SK-N-SH (cell line): ENCODE data around the gene ARPC5L. TPM values are rescaled to one million over a fixed set of nuclear protein-coding genes. Genes with fewer than 3 reads are reported as not detected.

Source experiments
- CTCF ChIA-PET: fragments of 300-600, 350-600 bp; formaldehyde crosslinking; extraction: SDS; loops from one replicate; lab custom pipeline; 2021; lab: Yijun Ruan, JAX
- POLR2A ChIA-PET: fragments of 350-600 bp; sonication (Branson Sonifier 250); formaldehyde crosslinking; extraction: SDS; loops from one replicate; lab custom pipeline; 2020; ENCODE audit warnings: antibody characterized with exemption, inconsistent platforms; lab: Yijun Ruan, JAX
- DNase-seq: peaks from one replicate; pipeline ENCODE4 v3.0.0; 2012
- H2AFZ ChIP-seq: fragments of 200-600 bp; sonication (generic); 2 replicates; pipeline ENCODE4 v1.8.1; 2016; ENCODE audit warnings: antibody characterized with exemption, mild to moderate bottlenecking, low read depth
- H3F3A ChIP-seq: fragments of 200-600 bp; sonication (generic); replicated peaks from 2 replicates; pipeline ENCODE3; 2016; ENCODE audit warnings: antibody characterized with exemption, mild to moderate bottlenecking; ENCODE audit not compliant: insufficient read depth
- H3K27ac ChIP-seq, 2 experiments: fragments of 200-500 bp in 1 of 2; fragments of 200-600 bp in 1 of 2; sonication (Bioruptor generic) in 1 of 2; sonication (generic), shearing (Covaris generic) in 1 of 2; 2 replicates each; pipeline versions ENCODE4 v1.5.1 to v1.6.1; 2014 to 2016; ENCODE audit warnings: low read depth in 2 of 2, inconsistent platforms in 1 of 2, low read length in 1 of 2, mild to moderate bottlenecking in 1 of 2, mixed read lengths in 1 of 2
- H3K27me3 ChIP-seq: fragments of 200-600 bp; sonication (generic), shearing (Covaris generic); 2 replicates; pipeline ENCODE4 v1.6.1; 2016; ENCODE audit warnings: mixed run types; ENCODE audit not compliant: insufficient read depth
- H3K36me3 ChIP-seq, 2 experiments: fragments of 200-500 bp in 1 of 2; fragments of 200-600 bp in 1 of 2; sonication (Bioruptor generic) in 1 of 2; sonication (generic) in 1 of 2; replicated peaks in 1 of 2; 2 replicates each; pipeline versions ENCODE3 to v1.5.1; 2014 to 2016; ENCODE audit warnings: low read length in 1 of 2, mild to moderate bottlenecking in 1 of 2; ENCODE audit not compliant: insufficient read depth in 2 of 2, control insufficient read depth in 1 of 2
- H3K4me1 ChIP-seq, 2 experiments: fragments of 200-500 bp in 1 of 2; fragments of 200-600 bp in 1 of 2; sonication (Bioruptor generic) in 1 of 2; sonication (generic), shearing (Covaris generic) in 1 of 2; 2 replicates each; pipeline versions ENCODE4 v1.5.1 to v1.6.1; 2014 to 2016; ENCODE audit warnings: low read depth in 1 of 2, low read length in 1 of 2, mixed run types in 1 of 2; ENCODE audit not compliant: insufficient read depth in 2 of 2, control insufficient read depth in 1 of 2
- H3K4me2 ChIP-seq: fragments of 200-600 bp; sonication (generic), shearing (Covaris generic); 2 replicates; pipeline ENCODE4 v1.6.1; 2017; ENCODE audit warnings: mixed run types
- H3K4me3 ChIP-seq, 2 experiments: fragments of 200-500 bp in 1 of 2; fragments of 200-600 bp in 1 of 2; sonication (Bioruptor generic) in 1 of 2; sonication (generic), shearing (Covaris generic) in 1 of 2; 2 replicates each; pipeline versions ENCODE4 v1.5.1 to v1.8.1; 2014 to 2016; ENCODE audit warnings: low read depth in 2 of 2, inconsistent platforms in 1 of 2, low read length in 1 of 2, mild to moderate bottlenecking in 1 of 2, mixed read lengths in 1 of 2, moderate library complexity in 1 of 2
- H3K79me2 ChIP-seq: fragments of 200-600 bp; sonication (generic); 2 replicates; pipeline ENCODE4 v1.8.1; 2017; ENCODE audit warnings: mild to moderate bottlenecking; ENCODE audit not compliant: insufficient read depth
- H3K9ac ChIP-seq: fragments of 200-600 bp; sonication (generic); 2 replicates; pipeline ENCODE4 v1.6.1; 2017; ENCODE audit warnings: mixed run types
- H3K9me2 ChIP-seq: fragments of 200-600 bp; sonication (generic); 2 replicates; pipeline ENCODE4 v1.6.1; 2017; ENCODE audit warnings: mixed run types
- H3K9me3 ChIP-seq: fragments of 200-600 bp; sonication (generic); 2 replicates; pipeline ENCODE4 v1.6.1; 2017; ENCODE audit warnings: mixed run types, mild to moderate bottlenecking, moderate library complexity
- H4K20me1 ChIP-seq: fragments of 200-600 bp; sonication (generic); 2 replicates; pipeline ENCODE4 v1.6.1; 2017; ENCODE audit warnings: mild to moderate bottlenecking, mixed run types; ENCODE audit not compliant: insufficient read depth
- CHD2 ChIP-seq: fragments of 150-350 bp; IDR thresholded peaks from 2 replicates; pipeline ENCODE4 v1.6.1; 2018; ENCODE audit warnings: low read length; ENCODE audit not compliant: partially characterized antibody
- EP300 ChIP-seq, 2 experiments: IDR thresholded peaks; 2 replicates each; pipeline versions ENCODE4 v1.4.0 to v1.6.1; 2012; ENCODE audit warnings: borderline replicate concordance in 1 of 2, low read depth in 1 of 2, low read length in 1 of 2
- EZH2phosphoT487 ChIP-seq: fragments of 200-600 bp; sonication (generic); IDR thresholded peaks from 2 replicates; pipeline ENCODE4 v1.6.1; 2017; ENCODE audit warnings: low read depth, mixed run types, mild to moderate bottlenecking, antibody characterized with exemption, moderate library complexity, borderline replicate concordance
- FOSL2 ChIP-seq: IDR thresholded peaks from 2 replicates; pipeline ENCODE4 v1.4.0; 2012; ENCODE audit warnings: low read depth, mild to moderate bottlenecking, moderate library complexity, borderline replicate concordance
- FOXJ3 ChIP-seq: sonication (generic); formaldehyde crosslinking; IDR thresholded peaks from 2 replicates; pipeline ENCODE4 v1.5.1; 2020; ENCODE audit warnings: mild to moderate bottlenecking, missing genetic modification reagents
- GABPA ChIP-seq: IDR thresholded peaks from 2 replicates; pipeline ENCODE4 v1.4.0; 2012; ENCODE audit warnings: low read depth, mild to moderate bottlenecking
- GATA2 ChIP-seq: sonication (generic); formaldehyde crosslinking; IDR thresholded peaks from 2 replicates; pipeline ENCODE4 v1.5.0; 2020; ENCODE audit warnings: mild to moderate bottlenecking, missing genetic modification reagents
- JUND ChIP-seq: IDR thresholded peaks from 2 replicates; pipeline ENCODE4 v1.4.0; 2012
- NFIC ChIP-seq: IDR thresholded peaks from 2 replicates; pipeline ENCODE4 v1.4.0; 2012; ENCODE audit warnings: borderline replicate concordance
- POLR2AphosphoS5 ChIP-seq: IDR thresholded peaks from 2 replicates; pipeline ENCODE4 v1.6.1; 2012; ENCODE audit warnings: low read depth, low read length
- RAD21 ChIP-seq: IDR thresholded peaks from 2 replicates; pipeline ENCODE4 v1.6.1; 2012; ENCODE audit warnings: mild to moderate bottlenecking, low read length
- REST ChIP-seq: IDR thresholded peaks from 2 replicates; pipeline ENCODE4 v1.6.1; 2012; ENCODE audit warnings: mild to moderate bottlenecking, low read depth, low read length, moderate library complexity
- RXRA ChIP-seq: IDR thresholded peaks from 2 replicates; pipeline ENCODE4 v1.4.0; 2012; ENCODE audit warnings: low read depth, mild to moderate bottlenecking, borderline replicate concordance
- SMC3 ChIP-seq: IDR thresholded peaks from 2 replicates; pipeline ENCODE4 v1.6.1; 2012; ENCODE audit warnings: low read depth, low read length, improper control_type of control experiment
- TAF1 ChIP-seq: IDR thresholded peaks from 2 replicates; pipeline ENCODE4 v1.6.1; 2012; ENCODE audit warnings: low read depth, mild to moderate bottlenecking, low read length, moderate library complexity, borderline replicate concordance
- TCF12 ChIP-seq: IDR thresholded peaks from 2 replicates; pipeline ENCODE4 v1.4.0; 2012
- YY1 ChIP-seq: IDR thresholded peaks from 2 replicates; pipeline ENCODE4 v1.4.0; 2012; ENCODE audit warnings: low read depth, mild to moderate bottlenecking
- ZBTB33 ChIP-seq: IDR thresholded peaks from 2 replicates; pipeline ENCODE4 v1.4.0; 2012; ENCODE audit warnings: low read depth, borderline replicate concordance
- WGBS: methylation state at CpG from one replicate; pipeline ENCODE4 v1.1.6; 2017; ENCODE audit warnings: low lambda C conversion rate; 5-methylcytosine and 5-hydroxymethylcytosine counted together
- polyA plus RNA-seq, 3 experiments: library from polyadenylated mRNA; depleted of rRNA; stranded (reverse); fragments of >200 nt; gene quantifications; 2 replicates each; pipeline ENCODE4 v1.2.3, GENCODE V29; 2012
- TF ChIP-seq, protein P1 (sequence below): IDR thresholded peaks from 2 replicates; pipeline ENCODE4 v1.4.0; 2012; ENCODE audit warnings: low read depth
- TF ChIP-seq, protein P2 (sequence below): fragments of 150-350 bp; IDR thresholded peaks from 2 replicates; pipeline ENCODE4 v1.6.1; 2016; ENCODE audit warnings: mild to moderate bottlenecking, low read depth, low read length

The ARPC5L gene
- polyA plus RNA-seq, 1 of the 3 experiments (the other 2 are of a cell fraction): 73.1 TPM

DNA sequence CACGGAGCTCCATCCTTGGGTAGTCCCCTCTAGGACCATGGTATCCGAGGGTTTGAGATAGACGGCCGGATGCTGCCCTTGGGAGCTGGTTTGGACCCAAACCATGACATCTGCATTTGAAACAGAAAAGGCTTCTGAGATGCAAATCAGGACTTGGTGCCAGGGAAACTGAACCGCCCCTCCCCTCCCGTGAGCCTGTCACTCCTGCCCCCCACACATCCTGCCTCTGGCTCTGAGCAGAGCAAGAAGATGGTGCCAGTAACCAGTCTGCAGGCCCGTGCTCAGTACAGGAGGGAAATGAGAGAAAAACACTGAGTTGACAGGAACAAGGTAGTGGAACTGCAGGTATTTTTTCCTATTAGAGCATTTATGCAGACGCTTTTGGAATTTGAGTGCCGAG is 18.6 kb downstream of the ARPC5L start:
- Histone ChIP-seq H3K36me3 (peaks cover 32 to 76% of the 10 kb centered on the region in 2 experiments), H3F3A (peaks cover 21% of the 10 kb centered on the region), H3K4me2 (no peak overlapping the region), H3K27me3 (no peaks in the 10 kb centered on the region), H3K27ac (no peak overlapping the region), H3K9me3 (no peaks in the 10 kb centered on the region), H4K20me1 (0 out of 2 replicates have a peak, but pooled peaks cover 6% of the 10 kb centered on the region), H3K79me2 (peaks cover 16% of the 10 kb centered on the region; the same call in 1 of the 2 replicates), H3K9me2 (no peaks in the 10 kb centered on the region), H3K4me3 (no peak overlapping the region), H3K4me1 (no peaks in the 10 kb centered on the region), H3K9ac (no peak overlapping the region), H2AFZ (no peak overlapping the region)
- 82% methylated on average over 9 of the region's 9 CpGs for WGBS
- POLR2A ChIA-PET: no interaction called here
- DNase-seq: no peak
- TF ChIP-seq NFIC (no peak), FOSL2 (no peak), JUND (no peak), SMC3 (no peak), EP300 (IDR thresholded peaks at IDR 0.05; ENCODE audit: borderline replicate concordance in 1 of 2, low read depth in 1 of 2, low read length in 1 of 2) (no peak), CHD2 (no peak), TCF12 (no peak), RXRA (no peak), GATA2 (CRISPR knock-in tag) (no peak), TAF1 (no peak), YY1 (no peak), ZBTB33 (no peak), GABPA (no peak), RAD21 (no peak), EZH2phosphoT487 (no peak), REST (no peak), FOXJ3 (CRISPR knock-in tag) (no peak), POLR2AphosphoS5 (no peak)
- TF ChIP-seq, protein P1, sequence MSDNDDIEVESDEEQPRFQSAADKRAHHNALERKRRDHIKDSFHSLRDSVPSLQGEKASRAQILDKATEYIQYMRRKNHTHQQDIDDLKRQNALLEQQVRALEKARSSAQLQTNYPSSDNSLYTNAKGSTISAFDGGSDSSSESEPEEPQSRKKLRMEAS: no peak
- TF ChIP-seq, protein P2, sequence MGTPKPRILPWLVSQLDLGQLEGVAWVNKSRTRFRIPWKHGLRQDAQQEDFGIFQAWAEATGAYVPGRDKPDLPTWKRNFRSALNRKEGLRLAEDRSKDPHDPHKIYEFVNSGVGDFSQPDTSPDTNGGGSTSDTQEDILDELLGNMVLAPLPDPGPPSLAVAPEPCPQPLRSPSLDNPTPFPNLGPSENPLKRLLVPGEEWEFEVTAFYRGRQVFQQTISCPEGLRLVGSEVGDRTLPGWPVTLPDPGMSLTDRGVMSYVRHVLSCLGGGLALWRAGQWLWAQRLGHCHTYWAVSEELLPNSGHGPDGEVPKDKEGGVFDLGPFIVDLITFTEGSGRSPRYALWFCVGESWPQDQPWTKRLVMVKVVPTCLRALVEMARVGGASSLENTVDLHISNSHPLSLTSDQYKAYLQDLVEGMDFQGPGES: no peak
- CTCF ChIA-PET: interaction anchor here (2.1 kb wide), 1 partner anchor 108 kb away, joined by 7 read pairs; no protein-coding TSS in a partner anchor
